Sigmoid colon (tissue), 7 donors: Measurements from ENCODE around the gene MACROH2A1. TPM values are rescaled to one million over a fixed set of nuclear protein-coding genes. Genes with fewer than 3 reads are reported as not detected.
A peak's percentile ranks its signal among the peaks of the same experiment; 100 is the strongest.

Experiments
- DNase-seq: peaks from one replicate; pipeline ENCODE4 v3.0.0-alpha.2; 2019
- H3K27ac ChIP-seq, 4 donors: fragments of 200-600 bp; sonication (generic); one replicate each; pipeline ENCODE4 v1.5.1; 2016 to 2019; ENCODE audit warnings: mild to moderate bottlenecking in 1 of 4
- H3K27me3 ChIP-seq, 3 donors: fragments of 200-600 bp; sonication (generic); one replicate each; pipeline ENCODE4 v1.5.1; 2019; ENCODE audit warnings: mild to moderate bottlenecking in 1 of 3
- H3K36me3 ChIP-seq, 4 donors: fragments of 200-600 bp; sonication (generic); one replicate each; pipeline ENCODE4 v1.5.1; 2016 to 2019
- H3K4me1 ChIP-seq, 4 donors: fragments of 200-600 bp; sonication (generic); one replicate each; pipeline ENCODE4 v1.5.1; 2017 to 2019
- H3K4me3 ChIP-seq, 4 donors: fragments of 200-600 bp; sonication (generic); one replicate each; pipeline ENCODE4 v1.5.1; 2017 to 2019; ENCODE audit warnings: mild to moderate bottlenecking in 2 of 4, moderate library complexity in 1 of 4
- H3K9me3 ChIP-seq, 4 donors: fragments of 200-600 bp in 3 of 4; sonication (generic) in 3 of 4; one replicate each; pipeline versions ENCODE4 v1.5.1 to v1.6.1; 2013 to 2019
- CTCF ChIP-seq, 4 experiments: fragments of 450-650 bp in 3 of 4; fragments of 200-600 bp in 1 of 4; IDR thresholded peaks; one replicate each; pipeline ENCODE4 v1.5.1; 2016 to 2019; ENCODE audit warnings: antibody characterized with exemption in 4 of 4, mild to moderate bottlenecking in 3 of 4, moderate library complexity in 2 of 4
- EP300 ChIP-seq, 4 donors: sonication (generic); formaldehyde crosslinking; IDR thresholded peaks; one replicate each; pipeline ENCODE4 v1.6.1; 2017; ENCODE audit warnings: antibody characterized with exemption in 4 of 4
- POLR2A ChIP-seq, 2 donors: fragments of 450-650 bp; IDR thresholded peaks; one replicate each; pipeline ENCODE4 v1.6.1; 2016; ENCODE audit warnings: antibody characterized with exemption in 2 of 2, mild to moderate bottlenecking in 2 of 2, moderate library complexity in 2 of 2
- POLR2AphosphoS5 ChIP-seq, 4 donors: sonication (generic); formaldehyde crosslinking; IDR thresholded peaks; one replicate each; pipeline ENCODE4 v1.6.1; 2017; ENCODE audit warnings: antibody characterized with exemption in 4 of 4
- WGBS, 2 donors: extraction: QIAGEN DNeasy Blood & Tissue Kit; methylation state at CpG; one replicate each; pipeline ENCODE4 v1.1.7; 2013; 5-methylcytosine and 5-hydroxymethylcytosine counted together
- intact Hi-C: fragments of 100-400 bp; cut with DNase I; formaldehyde crosslinking; loops from one replicate; pipeline ENCODE4 v1.15.1; 2023
- polyA plus RNA-seq, 3 donors: library from polyadenylated mRNA; stranded (reverse); fragments of 200-250 nt; gene quantifications; one replicate each; pipeline ENCODE4 v1.2.3, GENCODE V29; 2013
- total RNA-seq, 4 donors: library from RNA; depleted of rRNA; stranded (reverse); fragments of >200 nt; gene quantifications; one replicate each; pipeline ENCODE4 v1.1.0, GENCODE V29; 2016
- donor health status: healthy with polysubstance abuse.
- donor health status: Bipolar disorder and iron deficiency.
- donor health status: healthy.

The MACROH2A1 gene
- total and polyA plus RNA-seq, 7 donors: 123 to 202 (median 175) TPM

GRCh38 chr5:135372654-135373381, 26.2 kb downstream of the MACROH2A1 start:
- Histone ChIP-seq H3K4me3 (no peak overlapping the region), H3K4me1 (peaks cover 0 to 74% (median 61%) of the 10 kb centered on the region in 4 donors), H3K27me3 (no peaks in the 10 kb centered on the region), H3K36me3 (peaks cover 8 to 33% (median 19%) of the 10 kb centered on the region in 4 donors), H3K9me3 (no peaks in the 10 kb centered on the region), H3K27ac (peak overlapping the region in 1 of 4 donors; percentile 67)
- TF ChIP-seq POLR2AphosphoS5 (IDR thresholded peaks at IDR 0.05): no peak
- no peak for TF ChIP-seq EP300 (IDR thresholded peaks at IDR 0.05)
- TF ChIP-seq POLR2A (IDR thresholded peaks at IDR 0.05): no peak
- no peak for TF ChIP-seq CTCF (IDR thresholded peaks at IDR 0.05)
- WGBS, 2 donors: 52 to 76% methylated on average over 10 of the region's 10 CpGs
- no peak for DNase-seq
- intact Hi-C loops: no loop called here

GRCh38 chr5:135371622-135372232, 27.3 kb downstream of the MACROH2A1 start:
- H3K36me3 ChIP-seq: peaks cover 12 to 36% (median 22%) of the 10 kb centered on the region in 4 donors
- TF ChIP-seq CTCF (IDR thresholded peaks at IDR 0.05) (no peak), POLR2A (IDR thresholded peaks at IDR 0.05) (no peak), POLR2AphosphoS5 (IDR thresholded peaks at IDR 0.05) (no peak), EP300 (IDR thresholded peaks at IDR 0.05) (no peak)
- WGBS, 2 donors: 22 to 61% methylated on average over 4 of the region's 4 CpGs
- intact Hi-C loops: no loop called here
- no peaks in the 10 kb centered on the region for H3K27me3 ChIP-seq
- H3K27ac ChIP-seq: peak overlapping the region in 2 of 4 donors; percentile 2 to 67
- H3K4me1 ChIP-seq: peaks cover 0 to 74% (median 53%) of the 10 kb centered on the region in 4 donors
- no peaks in the 10 kb centered on the region for H3K9me3 ChIP-seq
- DNase-seq: no peak
- H3K4me3 ChIP-seq: no peak overlapping the region

DNA sequence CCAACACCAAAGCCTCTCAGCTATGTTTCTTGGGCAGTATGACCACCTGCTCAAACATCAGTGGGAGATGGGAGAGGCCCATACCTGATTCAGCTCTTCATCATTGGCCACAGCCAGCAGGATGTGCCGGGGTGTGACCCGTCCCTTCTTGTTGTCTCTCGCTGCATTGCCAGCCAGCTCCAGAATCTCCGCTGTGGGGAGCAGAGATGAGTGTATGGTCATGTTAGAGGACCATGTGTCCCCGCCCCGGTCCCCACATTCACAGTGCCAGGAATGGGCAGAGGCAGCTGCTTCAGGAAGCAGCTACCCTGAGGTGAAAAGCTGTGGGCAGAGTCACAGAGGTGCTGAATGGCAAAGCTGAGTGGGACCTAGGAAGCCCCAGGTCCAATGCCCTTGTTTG, 29.1 kb downstream of the MACROH2A1 start:
- Histone ChIP-seq H3K9me3 (no peaks in the 10 kb centered on the region), H3K4me3 (no peak overlapping the region), H3K27ac (no peak overlapping the region), H3K27me3 (no peaks in the 10 kb centered on the region), H3K36me3 (peaks cover 12 to 36% (median 22%) of the 10 kb centered on the region in 4 donors), H3K4me1 (peaks cover 0 to 76% (median 55%) of the 10 kb centered on the region in 4 donors)
- no peak for DNase-seq
- intact Hi-C loops: no loop called here
- WGBS, 2 donors: 97 to 98% methylated on average over 6 of the region's 6 CpGs
- TF ChIP-seq POLR2AphosphoS5 (IDR thresholded peaks at IDR 0.05) (no peak), EP300 (IDR thresholded peaks at IDR 0.05) (no peak), POLR2A (IDR thresholded peaks at IDR 0.05) (no peak), CTCF (IDR thresholded peaks at IDR 0.05) (no peak)

GRCh38 chr5:135367554-135367953, 31.5 kb downstream of the MACROH2A1 start:
- no peak overlapping the region for H3K4me3 ChIP-seq
- no peak for DNase-seq
- H3K36me3 ChIP-seq: peaks cover 12 to 41% (median 22%) of the 10 kb centered on the region in 4 donors
- H3K9me3 ChIP-seq: no peaks in the 10 kb centered on the region
- H3K4me1 ChIP-seq: peaks cover 0 to 62% (median 44%) of the 10 kb centered on the region in 4 donors
- WGBS, 2 donors: 80 to 83% methylated on average over 4 of the region's 4 CpGs
- intact Hi-C loops: no loop called here
- TF ChIP-seq EP300 (IDR thresholded peaks at IDR 0.05) (no peak), POLR2A (IDR thresholded peaks at IDR 0.05) (no peak), CTCF (IDR thresholded peaks at IDR 0.05) (no peak), POLR2AphosphoS5 (IDR thresholded peaks at IDR 0.05) (no peak)
- no peak overlapping the region for H3K27ac ChIP-seq
- H3K27me3 ChIP-seq: no peaks in the 10 kb centered on the region
